CD4-positive, alpha-beta T cell treated with Interleukin-17A for 4 hours (primary cell): ENCODE data around the gene C15orf61.

Experiments used
- DNase-seq: peaks from one replicate; pipeline ENCODE4 v3.0.0-alpha.2; 2020; ENCODE audit warnings: mixed read lengths

Gene C15orf61

GRCh38 chr15:67551207-67551743 is 30.3 kb downstream of the C15orf61 start:
- no peak for DNase-seq

- no peak for DNase-seq
Observed at GRCh38 chr15:67554580-67554979, 33.6 kb downstream of the C15orf61 start.

- DNase-seq, result no peak
Observed at GRCh38 chr15:67556976-67557570, 36.1 kb downstream of the C15orf61 start.

GRCh38 chr15:67558502-67558901 is 37.6 kb downstream of the C15orf61 start:
- no peak for DNase-seq

GRCh38 chr15:67559158-67559557 is 38.2 kb downstream of the C15orf61 start:
- no peak for DNase-seq

- no peak for DNase-seq
Observed at GRCh38 chr15:67559576-67559975, 38.6 kb downstream of the C15orf61 start.

GRCh38 chr15:67560320-67560719 is 39.4 kb downstream of the C15orf61 start:
- no peak for DNase-seq

GRCh38 chr15:67563092-67563491 is 42.2 kb downstream of the C15orf61 start:
- no peak for DNase-seq

GRCh38 chr15:67564021-67564967 is 43.4 kb downstream of the C15orf61 start:
- no peak for DNase-seq

DNA sequence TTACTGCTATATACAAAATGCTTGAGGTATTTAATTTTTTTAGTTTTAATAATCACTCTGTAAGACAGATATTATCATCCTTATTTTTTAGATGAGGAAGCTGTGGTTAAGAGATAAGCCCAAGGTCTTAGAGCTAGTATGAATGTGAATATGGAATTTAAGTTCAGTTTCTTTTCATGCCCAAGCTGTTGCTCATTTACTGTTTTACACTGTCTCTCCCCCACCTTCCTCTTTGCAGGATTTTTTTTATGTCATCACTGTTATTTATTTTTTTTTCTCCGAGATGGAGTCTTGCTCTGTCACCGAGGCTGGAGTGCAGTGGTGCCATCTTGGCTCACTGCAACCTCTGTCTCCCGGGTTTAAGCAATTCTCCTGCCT is 44.0 kb downstream of the C15orf61 start:
- no peak for DNase-seq

DNA sequence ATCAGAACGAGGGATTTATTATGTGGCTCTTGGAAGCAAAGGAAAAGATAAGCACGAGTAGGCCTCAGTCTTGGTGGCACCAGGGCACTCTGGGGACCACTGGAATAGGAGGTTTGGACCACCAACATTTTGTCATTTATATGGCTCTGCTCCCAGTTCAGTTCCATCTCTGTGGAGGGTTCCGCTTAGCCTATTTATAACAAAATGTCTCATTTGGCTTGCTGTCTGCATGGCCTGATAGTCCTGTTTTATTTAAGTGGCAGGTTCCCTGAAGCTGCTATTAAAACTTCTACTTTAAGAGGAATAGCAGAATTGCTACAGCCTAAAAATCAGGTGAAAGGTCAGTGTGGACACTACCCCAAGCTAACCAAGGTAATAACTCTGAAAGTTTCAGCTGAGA is 48.7 kb downstream of the C15orf61 start:
- DNase-seq, result no peak

GRCh38 chr15:67570875-67571647 is 50.1 kb downstream of the C15orf61 start:
- DNase-seq, result no peak

DNA sequence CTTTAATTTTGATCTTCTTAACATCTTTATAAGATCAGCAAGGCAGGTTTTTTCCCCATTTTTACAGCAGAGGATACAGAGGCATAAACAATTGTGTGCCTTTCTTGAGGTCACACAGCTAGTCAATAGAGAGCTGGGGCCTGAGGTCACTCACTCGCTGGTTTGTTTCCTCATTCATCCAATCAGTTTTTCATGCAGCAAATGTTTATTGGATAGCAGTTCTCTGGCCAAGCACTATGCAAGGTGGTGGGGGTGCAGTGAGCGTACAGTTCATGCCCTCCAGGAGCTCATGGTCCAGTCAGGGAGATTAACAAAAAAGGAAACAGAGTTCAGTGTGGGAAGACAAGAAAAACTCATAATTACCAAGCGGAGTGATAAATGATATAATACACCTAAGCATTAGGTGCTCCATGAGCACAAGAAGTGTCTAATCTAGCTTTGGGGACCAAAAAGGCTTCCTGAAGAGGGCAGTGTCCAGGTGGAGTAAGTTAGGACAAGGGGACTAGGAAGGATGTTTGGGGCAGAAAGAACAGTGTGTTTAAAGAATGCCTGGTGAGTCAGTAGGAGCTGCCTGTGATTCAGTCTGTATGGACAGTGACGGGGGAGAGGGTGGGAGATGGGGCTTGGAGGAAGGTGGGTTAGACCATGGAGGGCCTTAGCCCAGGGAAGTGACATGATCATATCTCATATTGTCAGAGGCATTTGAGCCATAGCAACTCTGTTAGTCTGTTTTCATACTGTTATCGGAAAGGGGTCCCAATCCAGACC is 50.9 kb downstream of the C15orf61 start:
- DNase-seq, result no peak

- DNase-seq, result no peak
Observed at GRCh38 chr15:67573194-67573593, 52.3 kb downstream of the C15orf61 start.

- DNase-seq, result no peak
Observed at GRCh38 chr15:67575039-67575502, 54.1 kb downstream of the C15orf61 start.

- DNase-seq, result no peak
Observed at GRCh38 chr15:67578020-67578600, 57.2 kb downstream of the C15orf61 start.

GRCh38 chr15:67579164-67579563 is 58.2 kb downstream of the C15orf61 start:
- no peak for DNase-seq
